AG10803 (cell line): Measurements from ENCODE around the gene CDRT15.

ENCODE experiments used
- DNase-seq: peaks from one replicate; pipeline ENCODE4 v3.0.0; 2010; ENCODE audit warnings: low read depth
- H3K4me3 ChIP-seq: 2 replicates; pipeline ENCODE4 v1.5.1; 2011; ENCODE audit warnings: mild to moderate bottlenecking, low read length, control low read depth
- CTCF ChIP-seq: conservative IDR thresholded peaks from 2 replicates; pipeline ENCODE4 v1.5.1; 2011; ENCODE audit warnings: mild to moderate bottlenecking, low read length, control low read depth, inconsistent platforms

The CDRT15 gene

GRCh38 chr17:14206891-14207290 lies 29.8 kb downstream of the CDRT15 start:
- DNase-seq: no peak
- no peak for TF ChIP-seq CTCF
- no peak overlapping the region for H3K4me3 ChIP-seq

GRCh38 chr17:14205992-14206461 lies 30.6 kb downstream of the CDRT15 start:
- DNase-seq: no peak

GRCh38 chr17:14205380-14205779 lies 31.3 kb downstream of the CDRT15 start:
- DNase-seq: no peak
- TF ChIP-seq CTCF: no peak

More at GRCh38 chr17:14205992-14206461, 30.6 kb downstream of the CDRT15 start:
- TF ChIP-seq CTCF: no peak
- no peak overlapping the region for H3K4me3 ChIP-seq

GRCh38 chr17:14204546-14204945 lies 32.1 kb downstream of the CDRT15 start:
- TF ChIP-seq CTCF: no peak
- no peak overlapping the region for H3K4me3 ChIP-seq
- DNase-seq: no peak

More at GRCh38 chr17:14205380-14205779, 31.3 kb downstream of the CDRT15 start:
- H3K4me3 ChIP-seq: no peak overlapping the region

- H3K4me3 ChIP-seq: no peak overlapping the region
- DNase-seq: no peak
- no peak for TF ChIP-seq CTCF
Observed at GRCh38 chr17:14204084-14204483, 32.6 kb downstream of the CDRT15 start.

- no peak for DNase-seq
- TF ChIP-seq CTCF: peak; percentile 37; the same call in 1 of the 2 replicates
- H3K4me3 ChIP-seq: no peak overlapping the region
Observed at GRCh38 chr17:14203388-14203787, 33.3 kb downstream of the CDRT15 start.

- no peak for TF ChIP-seq CTCF
- no peak overlapping the region for H3K4me3 ChIP-seq
- no peak for DNase-seq
Observed at GRCh38 chr17:14202388-14203166, 34.1 kb downstream of the CDRT15 start.
